IMR-90 (cell line): ENCODE results near the gene DYRK3. TPM values are rescaled to one million over a fixed set of nuclear protein-coding genes. Genes with fewer than 3 reads are reported as not detected.

Source experiments
- ATAC-seq: fragments of 200-7000 bp; cut with Tn5 transposase; 2 replicates; pipeline ENCODE4 v1.9.1; 2020; ENCODE audit warnings: low read depth, mild to moderate bottlenecking, moderate library complexity
- BruUV-seq: library from RNA; stranded (reverse); fragments of 400-500 nt; replicated peaks from 2 replicates; lab custom pipeline; 2021; lab: Mats Ljungman, UMichigan
- CTCF ChIA-PET: fragments of 300-600 bp; formaldehyde crosslinking; extraction: SDS; loops from one replicate; lab custom pipeline; 2021; ENCODE audit warnings: antibody characterized with exemption; lab: Yijun Ruan, JAX
- POLR2A ChIA-PET: fragments of 300-600 bp; sonication (Branson Sonifier 250); formaldehyde crosslinking; loops from one replicate; lab custom pipeline; 2022; ENCODE audit warnings: antibody characterized with exemption; ENCODE audit not compliant: unreplicated experiment; lab: Charles Lee
- DNase-seq: peaks from one replicate; pipeline ENCODE4 v3.0.0; 2013
- H2AFZ ChIP-seq: replicated peaks from 2 replicates; pipeline ENCODE3; 2013; ENCODE audit warnings: low read length, mild to moderate bottlenecking; ENCODE audit not compliant: poor library complexity
- H2AK5ac ChIP-seq: 2 replicates; pipeline ENCODE4 v1.6.1; 2013; ENCODE audit warnings: low read depth, low read length, inconsistent platforms
- H2AK9ac ChIP-seq: replicated peaks from 2 replicates; pipeline ENCODE3; 2013; ENCODE audit warnings: mild to moderate bottlenecking, low read depth, low read length, moderate library complexity; ENCODE audit not compliant: poor library complexity
- H2BK120ac ChIP-seq: 2 replicates; pipeline ENCODE4 v1.6.1; 2013; ENCODE audit warnings: low read depth, low read length, inconsistent platforms
- H2BK15ac ChIP-seq: 3 replicates; pipeline ENCODE4 v1.6.1; 2013; ENCODE audit warnings: low read depth, low read length, inconsistent platforms
- H2BK20ac ChIP-seq: 2 replicates; pipeline ENCODE4 v1.6.1; 2013; ENCODE audit warnings: low read depth, mild to moderate bottlenecking, inconsistent platforms, low read length, moderate library complexity
- H2BK5ac ChIP-seq: 2 replicates; pipeline ENCODE4 v1.6.1; 2013; ENCODE audit warnings: mild to moderate bottlenecking, low read depth, low read length, inconsistent platforms; ENCODE audit not compliant: poor library complexity, severe bottlenecking
- H3K14ac ChIP-seq: replicated peaks from 2 replicates; pipeline ENCODE4 v1.6.1; 2013; ENCODE audit warnings: low read depth, low read length, inconsistent platforms
- H3K18ac ChIP-seq: 2 replicates; pipeline ENCODE4 v1.6.1; 2013; ENCODE audit warnings: low read depth, low read length, control low read depth
- H3K23ac ChIP-seq: 2 replicates; pipeline ENCODE4 v1.6.1; 2013; ENCODE audit warnings: low read depth, low read length, inconsistent platforms
- H3K27ac ChIP-seq: 2 replicates; pipeline ENCODE4 v1.5.1; 2013; ENCODE audit warnings: mild to moderate bottlenecking, control low read depth, low read length; ENCODE audit not compliant: insufficient read depth
- H3K27me3 ChIP-seq: 2 replicates; pipeline ENCODE4 v1.6.1; 2013; ENCODE audit warnings: low read length; ENCODE audit not compliant: control insufficient read depth, insufficient read depth
- H3K36me3 ChIP-seq: 2 replicates; pipeline ENCODE4 v1.6.1; 2013; ENCODE audit warnings: low read length, mixed read lengths; ENCODE audit not compliant: control insufficient read depth, insufficient read depth
- H3K4ac ChIP-seq: 2 replicates; pipeline ENCODE4 v1.6.1; 2013; ENCODE audit warnings: low read depth, low read length, inconsistent platforms
- H3K4me1 ChIP-seq: 2 replicates; pipeline ENCODE4 v1.6.1; 2013; ENCODE audit warnings: low read length, mixed read lengths; ENCODE audit not compliant: control insufficient read depth, insufficient read depth
- H3K4me2 ChIP-seq: 2 replicates; pipeline ENCODE4 v1.6.1; 2013; ENCODE audit warnings: low read depth, mild to moderate bottlenecking, control low read depth, low read length, moderate library complexity
- H3K4me3 ChIP-seq: 2 replicates; pipeline ENCODE4 v1.5.1; 2013; ENCODE audit warnings: low read depth, mild to moderate bottlenecking, control low read depth, low read length, moderate library complexity; ENCODE audit not compliant: insufficient read depth
- H3K56ac ChIP-seq: 2 replicates; pipeline ENCODE4 v1.6.1; 2013; ENCODE audit warnings: low read length, inconsistent platforms; ENCODE audit not compliant: insufficient read depth; ENCODE audit errors: extremely low read depth
- H3K79me1 ChIP-seq, 2 experiments: 2 replicates each; pipeline ENCODE4 v1.6.1; 2013; ENCODE audit warnings: low read length in 2 of 2, inconsistent platforms in 1 of 2, low read depth in 1 of 2
- H3K9ac ChIP-seq: 2 replicates; pipeline ENCODE4 v1.6.1; 2013; ENCODE audit warnings: low read depth, low read length, control low read depth
- H3K9me1 ChIP-seq: 2 replicates; pipeline ENCODE4 v1.6.1; 2013; ENCODE audit warnings: low read length, inconsistent platforms; ENCODE audit not compliant: insufficient read depth
- H3K9me3 ChIP-seq: 2 replicates; pipeline ENCODE4 v1.6.1; 2013; ENCODE audit warnings: low read length; ENCODE audit not compliant: control insufficient read depth, insufficient read depth
- H4K20me1 ChIP-seq: 2 replicates; pipeline ENCODE4 v1.6.1; 2013; ENCODE audit warnings: low read length, inconsistent platforms; ENCODE audit not compliant: insufficient read depth
- H4K5ac ChIP-seq: 2 replicates; pipeline ENCODE4 v1.6.1; 2013; ENCODE audit warnings: mild to moderate bottlenecking, low read depth, low read length, control low read depth
- H4K8ac ChIP-seq, 2 experiments: 2 replicates each; pipeline ENCODE4 v1.6.1; 2013; ENCODE audit warnings: low read depth in 2 of 2, low read length in 2 of 2, control low read depth in 1 of 2, inconsistent platforms in 1 of 2
- H4K91ac ChIP-seq: 2 replicates; pipeline ENCODE4 v1.6.1; 2013; ENCODE audit warnings: low read depth, low read length, inconsistent platforms; ENCODE audit not compliant: insufficient read depth
- BHLHE40 ChIP-seq: fragments of 150-350 bp; IDR thresholded peaks from 2 replicates; pipeline ENCODE4 v1.6.1; 2016; ENCODE audit warnings: mild to moderate bottlenecking, low read depth, low read length
- CEBPB ChIP-seq: IDR thresholded peaks from 2 replicates; pipeline ENCODE4 v1.6.1; 2012; ENCODE audit warnings: low read depth, low read length, improper control_type of control experiment
- CHD1 ChIP-seq: IDR thresholded peaks from 2 replicates; pipeline ENCODE4 v1.6.1; 2012; ENCODE audit warnings: low read depth, low read length, improper control_type of control experiment
- FOS ChIP-seq: fragments of 150-350 bp; IDR thresholded peaks from 2 replicates; pipeline ENCODE4 v1.6.1; 2016; ENCODE audit warnings: low read depth, low read length
- MAFK ChIP-seq: IDR thresholded peaks from 2 replicates; pipeline ENCODE4 v1.6.1; 2012; ENCODE audit warnings: low read depth, low read length, improper control_type of control experiment
- MAZ ChIP-seq: IDR thresholded peaks from 2 replicates; pipeline ENCODE4 v1.6.1; 2012; ENCODE audit warnings: low read depth, mild to moderate bottlenecking, low read length, improper control_type of control experiment, moderate library complexity, borderline replicate concordance
- MXI1 ChIP-seq: IDR thresholded peaks from 2 replicates; pipeline ENCODE4 v1.6.1; 2012; ENCODE audit warnings: low read depth, mild to moderate bottlenecking, low read length, moderate library complexity, borderline replicate concordance
- POLR2A ChIP-seq: IDR thresholded peaks from 2 replicates; pipeline ENCODE4 v1.6.1; 2012; ENCODE audit warnings: mild to moderate bottlenecking, low read depth, low read length
- RAD21 ChIP-seq: IDR thresholded peaks from 2 replicates; pipeline ENCODE4 v1.6.1; 2012; ENCODE audit warnings: low read length, improper control_type of control experiment
- RCOR1 ChIP-seq: IDR thresholded peaks from 2 replicates; pipeline ENCODE4 v1.6.1; 2012; ENCODE audit warnings: mild to moderate bottlenecking, low read length, improper control_type of control experiment; ENCODE audit not compliant: insufficient replicate concordance
- RFX5 ChIP-seq: IDR thresholded peaks from 2 replicates; pipeline ENCODE4 v1.8.0; 2012; ENCODE audit warnings: low read depth, mild to moderate bottlenecking, low read length, moderate library complexity
- SMC3 ChIP-seq: fragments of 150-350 bp; IDR thresholded peaks from 2 replicates; pipeline ENCODE4 v1.6.1; 2016; ENCODE audit warnings: low read depth, mild to moderate bottlenecking, antibody characterized with exemption, low read length, moderate library complexity
- WGBS, 2 experiments: methylation state at CpG; one replicate each; pipeline versions ENCODE4 v1.1.5 to v1.1.7; 2013; ENCODE audit warnings: missing lambda C conversion rate in 2 of 2; ENCODE audit not compliant: insufficient read length in 1 of 2; ENCODE audit errors: extremely low coverage in 2 of 2; 5-methylcytosine and 5-hydroxymethylcytosine counted together
- dilution Hi-C: fragments of 300-500 bp; cut with HindIII; formaldehyde crosslinking; loops from one replicate; pipeline ENCODE4 v1.14.3; 2018; ENCODE audit warnings: low sequenced_read_pairs; ENCODE audit not compliant: unreplicated experiment
- in situ Hi-C: fragments of 300-500 bp; cut with MboI; formaldehyde crosslinking; loops from 3 replicates; pipeline ENCODE4 v1.14.3; 2019; ENCODE audit warnings: low sequenced_read_pairs, inconsistent platforms, mixed read lengths
- intact Hi-C: fragments of 100-400 bp; cut with micrococcal nuclease; formaldehyde crosslinking; loops from 2 replicates; pipeline ENCODE4 v1.10.0; 2022
- polyA plus RNA-seq, 3 experiments: library from polyadenylated mRNA; depleted of rRNA; stranded (reverse); fragments of >200 nt; gene quantifications; 2 replicates each; pipeline ENCODE4 v1.2.3, GENCODE V29; 2012; ENCODE audit warnings: low replicate concordance in 1 of 3
- total RNA-seq: library from RNA; depleted of rRNA; stranded (reverse); fragments of >200 nt; gene quantifications from 2 replicates; pipeline ENCODE4 v1.2.3, GENCODE V29; 2012
- TF ChIP-seq, protein P1 (sequence below): conservative IDR thresholded peaks from 2 replicates; pipeline ENCODE4 v1.5.1; 2012; ENCODE audit warnings: mild to moderate bottlenecking, low read depth, low read length, improper control_type of control experiment
- TF ChIP-seq, protein P2 (sequence below): fragments of 150-350 bp; IDR thresholded peaks from 2 replicates; pipeline ENCODE4 v1.6.1; 2016; ENCODE audit warnings: low read depth, mild to moderate bottlenecking, low read length, moderate library complexity, borderline replicate concordance
- TF ChIP-seq, protein P3 (sequence below): fragments of 150-350 bp; IDR thresholded peaks from 2 replicates; pipeline ENCODE4 v1.6.1; 2017; ENCODE audit warnings: mild to moderate bottlenecking, antibody characterized with exemption, low read length, low read depth

Gene DYRK3
- total and polyA plus RNA-seq, 2 of the 4 experiments (the other 2 are of a cell fraction): 5.5 to 22.0 TPM

DNA sequence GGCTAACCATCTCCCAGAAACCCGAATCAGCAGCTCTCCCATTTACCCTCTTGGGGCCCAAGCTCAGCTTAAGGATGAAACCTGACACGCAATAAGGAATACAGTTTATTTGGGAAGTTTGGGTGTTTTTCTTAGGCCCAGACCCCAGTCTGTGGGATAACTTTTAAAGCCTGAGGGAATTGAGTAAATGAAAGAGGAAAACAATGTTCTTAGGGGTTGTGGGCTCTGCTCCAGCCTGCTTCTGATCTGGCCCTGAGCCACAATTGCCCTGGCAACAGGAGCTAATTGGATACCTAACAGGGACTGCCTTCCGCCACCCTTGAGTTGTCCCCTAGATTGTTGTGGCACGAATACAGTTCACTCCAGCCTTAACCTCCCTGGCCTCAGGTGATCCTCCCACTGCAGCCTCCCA lies 20.1 kb downstream of the DYRK3 start:
- no peak overlapping the region for H2AK9ac ChIP-seq
- no peaks in the 10 kb centered on the region; the same call in none of the 2 replicates for H3K9me1 ChIP-seq
- peaks cover 2% of the 10 kb centered on the region; the same call in 1 of the 2 replicates for H3K9me3 ChIP-seq
- peaks cover 2% of the 10 kb centered on the region; the same call in 1 of the 2 replicates for H3K4me1 ChIP-seq
- no peak overlapping the region for H2AFZ ChIP-seq
- no TSS peak for BruUV-seq
- no peak overlapping the region for H2BK5ac ChIP-seq
- no peak overlapping the region for H3K23ac ChIP-seq
- H4K20me1 ChIP-seq: peaks cover 3% of the 10 kb centered on the region; the same call in 1 of the 2 replicates
- peaks cover 1% of the 10 kb centered on the region for H3K36me3 ChIP-seq
- H3K56ac ChIP-seq: no peak overlapping the region
- H3K79me1 ChIP-seq: peaks cover 0 to 10% of the 10 kb centered on the region in 2 experiments; a peak in 1 of 4 replicates
- dilution Hi-C loops (no loop called here), in situ Hi-C loops (no loop called here), intact Hi-C loops (no loop called here)
- no peak for TF ChIP-seq SMC3
- no peak for TF ChIP-seq RCOR1
- TF ChIP-seq, protein P1, sequence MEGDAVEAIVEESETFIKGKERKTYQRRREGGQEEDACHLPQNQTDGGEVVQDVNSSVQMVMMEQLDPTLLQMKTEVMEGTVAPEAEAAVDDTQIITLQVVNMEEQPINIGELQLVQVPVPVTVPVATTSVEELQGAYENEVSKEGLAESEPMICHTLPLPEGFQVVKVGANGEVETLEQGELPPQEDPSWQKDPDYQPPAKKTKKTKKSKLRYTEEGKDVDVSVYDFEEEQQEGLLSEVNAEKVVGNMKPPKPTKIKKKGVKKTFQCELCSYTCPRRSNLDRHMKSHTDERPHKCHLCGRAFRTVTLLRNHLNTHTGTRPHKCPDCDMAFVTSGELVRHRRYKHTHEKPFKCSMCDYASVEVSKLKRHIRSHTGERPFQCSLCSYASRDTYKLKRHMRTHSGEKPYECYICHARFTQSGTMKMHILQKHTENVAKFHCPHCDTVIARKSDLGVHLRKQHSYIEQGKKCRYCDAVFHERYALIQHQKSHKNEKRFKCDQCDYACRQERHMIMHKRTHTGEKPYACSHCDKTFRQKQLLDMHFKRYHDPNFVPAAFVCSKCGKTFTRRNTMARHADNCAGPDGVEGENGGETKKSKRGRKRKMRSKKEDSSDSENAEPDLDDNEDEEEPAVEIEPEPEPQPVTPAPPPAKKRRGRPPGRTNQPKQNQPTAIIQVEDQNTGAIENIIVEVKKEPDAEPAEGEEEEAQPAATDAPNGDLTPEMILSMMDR: no peak
- TF ChIP-seq, protein P2, sequence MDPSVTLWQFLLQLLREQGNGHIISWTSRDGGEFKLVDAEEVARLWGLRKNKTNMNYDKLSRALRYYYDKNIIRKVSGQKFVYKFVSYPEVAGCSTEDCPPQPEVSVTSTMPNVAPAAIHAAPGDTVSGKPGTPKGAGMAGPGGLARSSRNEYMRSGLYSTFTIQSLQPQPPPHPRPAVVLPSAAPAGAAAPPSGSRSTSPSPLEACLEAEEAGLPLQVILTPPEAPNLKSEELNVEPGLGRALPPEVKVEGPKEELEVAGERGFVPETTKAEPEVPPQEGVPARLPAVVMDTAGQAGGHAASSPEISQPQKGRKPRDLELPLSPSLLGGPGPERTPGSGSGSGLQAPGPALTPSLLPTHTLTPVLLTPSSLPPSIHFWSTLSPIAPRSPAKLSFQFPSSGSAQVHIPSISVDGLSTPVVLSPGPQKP: no peak
- TF ChIP-seq MAFK: no peak
- TF ChIP-seq RAD21: no peak
- no peak for TF ChIP-seq POLR2A
- TF ChIP-seq, protein P3, sequence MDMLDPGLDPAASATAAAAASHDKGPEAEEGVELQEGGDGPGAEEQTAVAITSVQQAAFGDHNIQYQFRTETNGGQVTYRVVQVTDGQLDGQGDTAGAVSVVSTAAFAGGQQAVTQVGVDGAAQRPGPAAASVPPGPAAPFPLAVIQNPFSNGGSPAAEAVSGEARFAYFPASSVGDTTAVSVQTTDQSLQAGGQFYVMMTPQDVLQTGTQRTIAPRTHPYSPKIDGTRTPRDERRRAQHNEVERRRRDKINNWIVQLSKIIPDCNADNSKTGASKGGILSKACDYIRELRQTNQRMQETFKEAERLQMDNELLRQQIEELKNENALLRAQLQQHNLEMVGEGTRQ: no peak
- TF ChIP-seq FOS: no peak
- TF ChIP-seq MXI1: no peak
- TF ChIP-seq BHLHE40: no peak
- no peak for TF ChIP-seq CEBPB
- no peak for TF ChIP-seq RFX5
- TF ChIP-seq CHD1: no peak
- no peak for TF ChIP-seq MAZ
- WGBS, 2 experiments: 100% methylated on average over 1 of the region's 4 CpGs; no CpG with 5 or more reads in 1 of the 2 experiments
- H3K4me2 ChIP-seq: no peak overlapping the region
- no peak overlapping the region for H3K9ac ChIP-seq
- DNase-seq (no peak), ATAC-seq (no peak)
- ChIA-PET POLR2A (no interaction called here), CTCF (interaction anchor here (3.0 kb wide), 1 partner anchor 9 kb away, joined by 12 read pairs; no protein-coding TSS in a partner anchor)
- no peak overlapping the region for H2BK15ac ChIP-seq
- H3K4ac ChIP-seq: no peak overlapping the region
- no peak overlapping the region for H3K27ac ChIP-seq
- no peak overlapping the region for H3K18ac ChIP-seq
- H3K27me3 ChIP-seq: peaks cover 5% of the 10 kb centered on the region
- H3K4me3 ChIP-seq: no peak overlapping the region
- H4K5ac ChIP-seq: no peak overlapping the region
- H2AK5ac ChIP-seq: no peak overlapping the region
- H4K8ac ChIP-seq: no peak overlapping the region
- H2BK120ac ChIP-seq: no peak overlapping the region
- H4K91ac ChIP-seq: no peak overlapping the region
- H3K14ac ChIP-seq: no peak overlapping the region
- H2BK20ac ChIP-seq: no peak overlapping the region
